ENCODE measurements around the gene DPF3.
A peak's percentile ranks its signal among the peaks of the same experiment; 100 is the strongest.

Gene DPF3

DNA sequence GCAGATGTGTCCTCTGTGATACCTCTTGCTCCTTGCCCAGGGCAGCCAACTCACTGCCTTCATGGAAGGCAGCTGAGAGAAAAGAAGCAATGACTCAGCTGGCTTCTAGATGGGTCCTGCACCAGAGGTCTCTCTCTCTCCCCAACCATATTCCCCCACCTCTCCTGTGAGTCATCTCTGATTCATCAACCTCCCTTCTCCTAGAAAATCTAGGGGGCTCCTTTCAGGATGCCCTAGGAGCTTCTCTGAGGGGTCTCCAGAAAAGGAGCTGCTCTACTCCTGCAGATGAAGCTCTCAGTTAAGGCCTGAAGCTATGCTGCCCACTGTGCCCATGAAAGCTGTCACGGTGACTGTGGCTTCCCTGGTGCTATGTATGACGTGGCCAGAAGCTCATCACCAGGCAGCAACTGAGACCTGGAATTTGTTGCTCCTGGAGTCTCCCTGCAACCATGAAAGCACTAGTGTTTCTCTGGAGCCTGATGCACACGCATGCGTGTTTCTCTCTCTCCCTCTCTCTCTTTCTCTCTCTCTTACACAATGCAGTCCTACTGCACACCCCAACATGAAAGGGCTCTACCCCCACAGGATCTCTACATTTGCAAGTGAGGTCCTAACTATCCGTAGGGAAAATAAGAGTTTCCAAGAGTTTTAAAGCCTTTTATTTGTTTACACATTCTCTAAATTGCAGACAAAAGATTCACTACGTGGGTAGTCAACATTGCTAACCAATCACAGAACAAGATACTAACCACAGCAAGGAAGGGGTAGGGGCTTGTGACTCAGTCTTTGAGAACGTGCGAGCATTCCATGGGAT is 285.3 kb downstream of the DPF3 start:
- no peak for DNase-seq

DNA sequence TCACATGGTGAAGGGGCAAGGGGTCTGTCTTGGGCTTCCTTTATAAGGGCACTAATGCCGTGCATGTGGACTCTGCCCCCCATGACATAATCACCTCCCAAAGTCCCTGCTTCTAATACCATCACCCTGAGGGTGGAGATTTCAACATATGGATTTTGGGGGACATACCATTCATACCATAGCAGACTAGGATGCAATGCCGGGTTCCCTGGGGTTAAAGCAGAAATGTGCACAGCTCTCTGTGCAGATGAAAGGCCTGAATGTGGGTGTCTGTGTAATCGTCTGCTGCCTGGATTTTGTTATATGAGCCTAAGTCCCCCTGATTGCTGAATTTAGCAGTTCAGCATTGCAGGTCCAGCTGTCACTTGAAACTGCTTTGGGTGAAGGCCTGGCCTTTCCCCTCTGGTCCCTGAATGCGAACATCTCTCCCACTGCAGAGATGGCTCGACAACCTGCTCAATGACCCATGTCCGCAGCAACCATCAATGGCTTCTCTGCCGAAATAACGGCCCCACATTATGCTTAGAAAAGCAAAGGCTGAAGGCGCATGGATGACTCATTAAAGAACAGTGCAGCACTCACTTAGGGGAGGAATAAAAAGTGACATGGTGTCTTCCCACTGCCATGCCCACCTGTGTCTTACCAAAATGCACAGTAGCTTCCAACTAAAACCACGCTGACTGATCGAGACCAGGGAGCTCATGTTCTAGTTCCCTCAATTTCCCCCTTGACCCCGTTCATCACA is 286.3 kb downstream of the DPF3 start:
- no peak for DNase-seq

DNA sequence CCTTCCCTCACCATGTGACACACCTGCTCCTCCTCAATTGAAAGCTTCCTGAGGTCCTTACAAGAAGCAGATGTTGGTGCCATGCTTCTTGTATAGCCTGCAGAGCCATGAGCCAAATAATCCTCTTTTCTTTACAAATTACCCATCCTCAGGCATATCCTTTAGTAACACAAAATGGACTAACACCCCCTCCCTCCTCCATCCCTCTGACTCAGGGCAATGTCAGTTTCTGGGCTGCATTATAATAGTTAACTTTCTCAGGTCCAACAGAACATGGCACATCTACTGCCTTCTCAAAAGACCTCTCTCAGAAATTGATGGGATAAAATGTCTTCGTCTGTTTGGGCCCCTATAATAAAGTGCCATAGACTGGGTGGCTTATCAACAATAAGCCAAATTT is 287.0 kb downstream of the DPF3 start:
- DNase-seq: no peak

DNA sequence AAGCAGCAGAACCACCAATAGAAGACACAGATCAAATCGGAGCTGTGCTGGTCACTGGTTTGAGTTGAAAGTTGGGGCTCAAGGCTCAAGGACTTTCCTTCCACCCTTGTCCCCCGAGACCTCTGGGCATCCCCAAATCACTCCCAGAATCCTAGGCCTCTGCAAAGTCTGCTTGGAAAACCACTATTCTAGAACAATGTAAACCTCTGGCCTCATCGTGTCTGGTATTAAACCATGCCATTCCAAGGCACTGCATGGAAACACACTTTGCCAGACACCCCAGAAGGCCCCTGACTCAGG is 288.0 kb downstream of the DPF3 start:
- no peak for DNase-seq

DNA sequence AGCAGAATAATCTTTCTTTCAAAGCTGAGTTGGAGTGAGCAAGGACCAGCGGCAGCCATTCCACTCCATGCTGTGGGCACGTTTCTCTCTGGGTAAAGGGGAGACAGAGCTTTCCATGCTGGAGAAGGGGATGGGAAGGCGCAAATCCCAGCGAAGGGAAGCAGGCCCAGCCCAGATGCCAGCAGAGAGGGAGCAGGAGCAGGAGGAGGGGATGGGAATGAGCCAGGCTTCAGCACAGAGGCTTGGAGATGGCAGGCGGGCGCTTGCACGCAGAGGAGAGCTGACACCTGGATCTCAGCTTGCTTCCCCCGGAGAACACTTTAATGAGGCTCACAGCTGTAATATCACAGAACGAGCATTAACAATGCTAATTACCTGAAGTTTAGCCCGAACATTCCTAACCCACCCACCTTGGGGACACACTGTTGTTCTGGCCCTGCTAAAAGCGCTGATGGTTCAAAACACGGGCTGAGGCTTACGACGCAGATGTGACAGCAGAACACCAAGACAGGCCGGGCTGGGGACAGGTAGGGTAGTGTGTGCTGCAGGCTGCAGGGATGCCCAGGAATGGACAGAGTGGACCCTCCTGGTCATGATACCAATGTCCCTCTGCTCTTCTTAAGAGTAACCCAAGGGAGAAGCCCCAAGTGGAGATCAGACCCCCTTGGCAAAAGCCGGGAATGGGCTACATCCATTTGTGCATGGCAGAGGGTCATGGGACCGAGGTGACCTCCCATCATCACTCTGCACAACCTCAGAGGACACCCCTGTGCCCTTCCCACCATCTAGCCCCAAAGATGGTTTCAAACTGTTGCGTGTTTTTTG is 288.6 kb downstream of the DPF3 start:
- DNase-seq: no peak

DNA sequence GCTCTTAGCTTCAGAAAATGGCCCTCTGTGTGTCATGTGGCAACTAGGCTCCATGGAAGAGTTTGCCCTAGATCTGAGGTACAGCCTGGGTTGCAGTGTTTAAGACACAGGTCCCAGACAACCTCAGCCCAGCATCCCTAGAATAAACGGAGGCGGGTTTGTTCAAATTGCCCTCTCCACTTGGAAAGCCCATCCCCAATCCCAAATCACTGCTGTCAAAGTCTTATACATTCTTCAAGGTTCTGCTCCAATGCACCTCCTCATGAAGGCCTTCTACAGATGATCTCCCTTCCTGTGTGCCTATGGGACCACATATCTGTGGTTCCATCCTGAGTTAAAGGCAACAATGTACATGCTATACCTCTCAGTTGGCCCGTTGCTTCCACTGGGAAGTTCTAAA is 289.8 kb downstream of the DPF3 start:
- no peak for DNase-seq

DNA sequence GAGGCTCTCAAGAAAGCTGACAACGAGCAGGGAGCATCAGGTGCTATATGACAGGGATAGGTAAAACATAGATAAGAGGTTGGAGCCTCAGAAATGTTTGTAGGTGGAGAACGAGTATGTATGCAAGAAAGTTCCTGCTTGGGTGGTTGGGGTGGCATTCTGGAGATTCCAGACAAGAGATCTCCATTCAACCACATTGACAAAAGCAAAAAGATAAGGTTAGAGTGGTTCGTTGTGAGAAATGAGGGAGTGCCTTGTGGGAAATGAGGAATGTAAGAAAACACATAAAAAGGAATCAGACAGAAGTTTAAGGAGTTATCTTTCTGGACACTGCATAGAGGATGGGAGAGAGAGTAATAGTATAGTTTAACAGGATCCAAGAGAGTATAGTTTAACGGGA is 290.3 kb downstream of the DPF3 start:
- no peak for DNase-seq

DNA sequence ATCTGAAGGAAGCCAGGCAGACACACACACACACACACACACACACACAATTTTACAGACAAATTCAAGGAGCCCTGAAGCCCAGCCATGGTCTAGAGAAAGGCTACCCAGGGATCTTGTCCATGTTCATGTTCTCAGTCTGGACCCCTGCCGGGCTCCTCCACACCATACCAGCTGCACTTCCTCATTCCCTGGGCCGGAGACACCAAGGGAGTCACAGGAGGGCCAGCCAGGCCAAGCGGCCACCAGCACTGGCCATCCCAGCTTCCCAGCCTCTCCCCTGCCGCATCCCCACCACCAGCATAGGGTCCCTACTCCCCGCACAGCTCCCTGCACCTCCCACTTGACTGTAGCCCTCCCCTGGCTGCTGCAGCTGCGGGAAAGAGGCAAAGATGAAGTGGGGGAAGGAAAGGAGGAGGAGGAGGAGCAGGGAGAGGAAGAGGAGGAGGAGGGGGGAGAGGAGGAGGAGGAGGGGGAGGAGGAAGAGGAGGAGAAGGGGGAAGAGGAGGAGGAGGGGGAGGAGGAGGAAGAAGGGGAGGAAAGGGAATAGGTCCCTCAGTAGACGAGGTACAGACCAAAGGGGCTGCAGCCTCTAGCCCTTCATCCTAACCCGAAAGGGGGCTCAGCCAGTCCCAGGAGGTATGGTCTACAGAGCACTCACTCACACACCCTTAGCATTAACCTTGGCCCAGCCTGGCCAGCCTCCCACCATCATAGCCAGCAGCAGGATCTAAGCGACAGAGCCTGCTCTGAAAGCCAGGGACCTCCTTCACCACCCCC is 293.2 kb downstream of the DPF3 start:
- DNase-seq: no peak

DNA sequence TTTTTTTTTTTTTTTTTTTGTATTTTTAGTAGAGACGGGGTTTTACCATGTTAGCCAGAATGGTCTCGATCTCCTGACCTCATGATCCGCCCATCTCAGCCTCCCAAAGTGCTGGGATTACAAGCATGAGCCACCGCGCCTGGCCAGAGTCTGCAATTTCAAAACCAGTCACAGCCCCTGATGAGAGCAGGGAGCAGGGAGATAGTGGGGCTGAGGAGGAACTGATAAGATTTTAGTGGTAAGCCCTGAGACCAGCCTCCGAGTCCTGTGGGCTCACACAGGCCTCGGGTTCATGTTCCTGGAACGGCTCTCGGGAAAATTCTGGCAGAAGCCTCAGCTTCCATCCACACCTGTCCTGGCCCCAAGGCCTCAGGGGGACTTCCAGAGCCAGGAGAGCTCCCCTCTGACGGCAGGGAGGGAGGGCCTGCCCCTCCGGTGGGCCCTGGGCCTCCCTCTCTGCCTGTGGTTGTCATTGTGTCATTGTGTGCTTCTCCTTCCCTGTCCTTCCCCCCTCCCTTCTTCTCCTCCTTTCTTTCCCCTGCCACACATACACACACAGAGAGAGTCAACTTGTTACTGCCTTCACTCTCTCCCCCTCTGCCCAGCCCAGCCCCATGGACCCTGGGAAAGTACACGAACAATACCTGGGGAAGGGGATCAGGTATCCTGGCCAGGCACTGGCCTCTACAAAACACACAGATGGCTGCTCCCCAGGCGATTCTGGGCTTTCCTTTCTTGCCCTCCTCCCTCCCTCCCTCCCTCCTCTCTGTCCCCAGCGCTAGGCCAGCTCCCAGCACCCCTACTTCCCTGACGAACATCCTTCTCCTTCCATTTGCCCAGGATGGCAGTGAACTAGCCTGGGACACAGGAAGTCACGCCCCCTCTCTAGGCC is 294.1 kb downstream of the DPF3 start:
- no peak for DNase-seq

DNA sequence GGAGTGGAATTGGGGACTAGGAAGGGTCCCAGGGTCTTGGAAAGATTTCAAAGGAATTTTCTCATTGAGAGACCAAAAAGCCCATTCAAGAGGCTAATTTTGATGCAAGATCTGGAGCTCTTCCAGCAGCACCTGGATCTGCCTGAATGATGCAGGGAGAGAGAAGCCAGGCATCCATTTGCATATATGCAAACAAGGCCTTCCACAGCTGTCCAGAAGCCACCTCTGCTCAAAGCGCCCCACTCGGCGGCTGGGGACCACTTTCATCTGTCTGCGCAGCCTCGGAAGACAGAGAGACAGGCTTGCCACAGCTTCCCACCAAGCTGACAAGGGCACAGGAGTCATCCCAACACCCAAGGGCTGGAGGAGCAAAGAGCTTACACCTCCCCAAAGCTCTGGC is 295.6 kb downstream of the DPF3 start:
- no peak for DNase-seq

DNA sequence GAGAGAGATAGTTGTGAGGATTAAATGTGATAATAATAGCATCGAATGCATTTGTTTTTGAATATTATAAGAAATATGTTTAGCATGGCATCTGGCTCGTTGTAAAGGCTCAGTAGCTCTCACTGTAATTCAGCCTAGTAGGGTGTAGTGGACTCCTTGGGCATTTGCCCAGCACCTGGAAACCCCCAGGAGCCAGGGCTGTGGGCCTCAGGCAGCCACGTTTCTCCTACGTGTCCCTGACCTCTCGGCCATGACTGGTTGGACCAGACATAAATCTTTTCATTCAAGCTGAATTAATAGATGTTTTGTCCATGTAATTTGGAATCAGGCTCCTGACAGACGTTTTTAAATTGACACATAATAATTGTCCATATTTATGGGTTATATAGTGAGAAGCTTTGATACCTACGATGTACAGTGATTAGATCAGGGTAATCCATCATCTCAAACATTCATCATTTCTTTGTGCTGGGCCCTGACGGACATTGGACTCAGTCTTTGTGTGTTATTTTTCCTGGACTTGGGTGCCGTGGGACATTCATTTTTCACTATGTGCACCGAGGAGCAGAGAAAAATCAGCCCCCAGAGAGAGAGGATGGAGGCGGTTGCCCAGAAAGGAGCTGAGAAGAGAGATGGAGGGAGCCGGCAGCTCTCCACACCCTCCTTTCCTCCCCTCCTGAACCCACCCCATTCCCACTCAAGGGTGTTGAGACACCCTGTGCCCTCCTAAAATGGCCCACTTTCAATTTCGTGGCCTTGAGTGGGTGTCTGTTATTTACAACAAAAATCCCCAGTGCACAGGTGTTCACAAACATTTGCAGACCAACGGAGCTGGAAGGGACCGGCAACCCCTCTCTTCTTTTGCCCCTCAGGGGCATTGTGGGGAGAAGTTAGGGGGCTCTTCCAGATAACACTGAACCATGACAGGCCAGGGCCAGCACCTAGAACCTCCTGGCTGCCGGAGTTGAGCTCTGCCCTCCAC is 296.4 kb downstream of the DPF3 start:
- DNase-seq: no peak

DNA sequence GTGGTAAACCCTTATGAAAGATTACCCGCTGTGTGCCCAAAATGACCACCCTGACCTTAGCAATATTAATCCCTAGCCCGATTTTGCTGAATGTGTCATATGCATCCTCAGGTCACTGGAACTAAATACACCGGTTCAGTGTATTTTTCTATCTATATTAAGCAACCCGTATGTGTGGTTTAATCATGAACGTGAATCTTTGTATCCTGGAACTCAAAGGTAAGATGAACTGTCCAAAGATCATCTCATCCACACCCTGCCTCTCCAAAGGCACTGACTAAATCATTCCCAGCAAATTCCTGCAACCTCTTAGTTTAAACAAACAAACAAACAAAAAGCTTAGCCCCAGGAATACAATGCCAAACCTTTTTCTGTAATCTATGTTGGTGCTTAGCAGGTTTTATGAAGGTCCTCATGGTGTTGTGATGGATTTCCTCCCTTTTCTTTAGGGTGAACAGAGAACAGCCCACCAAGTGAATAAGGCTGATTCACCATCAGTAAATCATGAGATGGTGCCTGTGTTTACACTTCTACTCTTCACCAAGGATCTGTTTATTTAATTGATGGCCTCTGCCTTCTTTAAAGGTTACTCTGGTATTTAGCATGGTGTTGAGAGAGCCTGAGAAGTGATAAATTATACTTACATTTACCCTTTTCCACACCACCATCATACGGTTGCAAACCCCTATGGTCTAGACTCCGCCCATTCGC is 298.6 kb downstream of the DPF3 start:
- DNase-seq: no peak

DNA sequence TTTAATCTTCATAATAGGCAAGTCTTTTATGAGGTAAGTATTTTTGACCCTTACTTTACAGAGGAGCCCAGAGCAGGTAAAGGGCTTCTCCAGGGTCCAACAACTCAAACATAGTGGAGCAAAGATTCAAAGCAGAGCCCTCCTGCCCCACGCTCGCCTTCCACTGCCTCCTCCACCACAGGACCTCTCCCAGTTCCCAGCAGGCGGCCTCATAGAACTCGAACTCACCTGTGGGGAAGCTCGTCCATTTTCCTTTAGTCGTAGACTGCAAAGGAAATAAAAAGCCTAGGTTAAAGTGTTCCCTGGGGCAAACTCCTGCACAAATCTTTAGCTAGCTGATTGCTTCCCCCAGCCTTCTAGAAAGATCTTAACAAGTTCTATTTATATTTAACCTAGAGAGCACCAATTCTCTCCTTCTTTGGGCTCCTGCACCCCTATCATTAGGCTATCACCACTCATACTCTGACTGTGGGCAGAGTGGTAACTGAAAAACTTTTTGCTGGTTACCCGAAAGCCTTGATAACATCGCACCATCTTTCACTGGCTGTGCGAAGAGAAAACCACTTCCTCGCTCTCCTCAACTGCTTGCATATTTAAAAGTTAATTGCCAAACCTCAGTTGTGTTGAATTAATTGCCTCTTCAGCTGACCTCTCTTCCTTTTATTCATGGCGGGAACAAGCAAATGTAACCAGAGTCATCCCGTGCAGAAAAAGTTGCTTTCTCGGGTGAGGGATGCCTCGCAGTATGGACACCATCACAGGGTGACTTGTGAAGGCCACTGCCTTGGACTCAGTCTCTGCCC is 299.6 kb downstream of the DPF3 start:
- no peak for DNase-seq

DNA sequence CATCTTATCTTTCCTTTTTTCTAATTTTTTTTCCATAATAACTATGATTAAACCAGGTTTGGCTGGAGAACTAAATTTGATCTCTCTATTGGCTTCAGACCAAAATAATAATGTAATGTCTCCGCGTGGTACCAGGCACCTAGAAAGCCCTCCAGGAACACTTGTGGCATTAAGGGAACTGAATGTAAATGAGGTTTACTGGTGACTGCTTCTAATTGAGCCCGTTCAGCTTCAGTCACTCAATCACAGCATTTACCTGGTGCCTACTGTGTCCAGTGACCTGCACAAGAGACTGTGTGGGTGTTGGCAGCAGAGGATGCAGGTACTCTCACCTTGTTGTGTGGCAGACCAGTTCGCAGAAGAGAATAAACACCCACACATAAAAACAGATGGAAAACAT is 302.5 kb downstream of the DPF3 start:
- DNase-seq: peak; percentile 1

DNA sequence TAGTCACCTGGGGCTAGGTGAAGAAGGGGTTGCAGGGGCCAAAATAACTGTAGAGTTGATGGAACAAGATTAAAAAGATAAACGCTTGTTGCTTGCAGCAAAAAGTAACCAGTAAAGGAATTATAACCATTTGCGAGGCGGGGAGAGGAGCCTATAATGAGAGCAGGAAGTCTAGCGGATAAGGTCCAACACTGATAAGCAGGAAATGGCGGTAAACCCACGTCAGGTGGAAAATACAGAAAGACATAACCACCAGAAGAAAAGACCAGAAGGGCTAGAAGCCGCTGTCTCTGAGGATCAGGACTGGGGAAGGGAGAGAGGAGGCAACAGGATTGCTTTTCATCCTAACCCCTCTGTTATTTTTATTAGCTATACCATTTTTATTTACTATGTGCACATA is 303.3 kb downstream of the DPF3 start:
- no peak for DNase-seq

DNA sequence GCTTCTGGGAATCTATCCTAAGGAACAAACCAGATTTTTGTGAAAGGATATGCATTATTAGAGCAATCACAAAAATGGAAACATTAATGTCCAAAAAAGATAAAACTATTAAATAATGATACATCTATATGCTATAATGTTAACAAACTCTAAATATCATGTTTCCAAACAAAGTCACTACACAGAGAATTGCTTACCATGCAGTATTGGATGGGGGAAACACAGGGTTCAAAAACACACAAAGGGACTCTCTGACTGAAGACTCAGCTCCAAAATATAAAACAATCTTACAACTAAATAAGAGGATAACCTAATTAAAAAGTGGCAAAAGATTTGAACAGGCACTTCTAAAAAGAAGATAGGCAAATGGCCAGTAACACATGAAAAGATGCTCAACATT is 304.2 kb downstream of the DPF3 start:
- no peak for DNase-seq

DNA sequence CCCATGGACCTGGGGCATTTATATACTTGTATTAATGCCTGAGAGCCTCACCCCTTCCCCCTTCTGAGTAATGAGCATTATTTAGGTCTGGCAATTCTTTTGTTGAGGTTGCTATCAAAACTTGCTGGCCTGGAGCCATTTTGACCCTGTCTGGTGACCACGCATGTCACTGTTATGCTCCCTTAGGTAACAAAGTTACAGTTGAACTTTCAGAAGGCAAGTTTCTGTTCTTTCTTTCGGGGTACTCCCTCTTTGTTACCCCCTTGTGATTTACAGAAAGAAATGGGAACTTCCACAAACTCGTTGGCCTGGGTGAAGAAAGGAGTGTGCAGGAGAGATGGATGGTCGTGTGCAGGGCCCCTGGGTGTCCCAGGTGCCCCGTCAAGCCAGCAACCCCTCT is 305.4 kb downstream of the DPF3 start:
- no peak for DNase-seq

DNA sequence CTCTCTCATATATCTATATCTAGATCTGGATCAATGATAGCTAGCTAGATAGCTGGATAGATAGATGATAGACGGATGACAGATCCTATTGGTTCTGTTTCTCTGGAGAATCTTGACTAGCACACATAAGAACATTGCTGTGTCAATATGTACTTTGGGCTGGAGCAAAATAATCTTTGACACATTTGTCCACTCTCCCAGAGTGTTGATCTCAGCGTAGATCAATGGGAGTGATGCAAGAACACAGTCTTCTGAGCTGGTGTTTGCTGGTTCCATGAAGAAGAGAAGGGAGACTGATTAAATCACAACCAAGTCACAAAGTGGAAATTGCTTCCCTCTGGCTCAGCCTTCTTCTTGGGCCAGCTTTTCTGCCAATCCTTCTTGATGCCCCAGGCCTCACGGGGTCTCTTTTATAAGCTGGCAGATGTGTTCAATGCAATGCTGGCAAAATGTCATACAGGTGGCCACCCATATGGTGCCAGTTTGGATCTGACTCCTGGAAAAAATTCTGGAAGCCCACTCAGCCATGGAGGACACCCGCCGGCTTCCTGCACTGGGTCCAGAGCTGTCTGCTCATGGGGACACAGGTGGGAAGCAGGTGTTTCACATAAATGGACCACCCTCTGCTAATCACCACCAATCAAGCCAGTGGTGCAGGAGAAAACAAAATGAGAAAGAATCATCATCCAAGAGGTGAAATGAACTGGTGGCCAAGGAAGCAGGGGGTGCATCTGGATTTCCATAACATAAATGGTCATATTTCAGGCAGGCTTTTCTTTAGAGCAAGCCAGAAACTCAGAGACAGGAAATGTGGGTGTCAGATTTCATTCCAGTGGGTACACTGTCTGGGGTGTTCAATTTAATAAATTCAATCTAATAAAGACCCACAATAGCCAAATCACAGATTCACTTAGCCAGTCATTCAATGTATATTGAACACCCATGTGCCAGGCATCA is 310.3 kb downstream of the DPF3 start:
- no peak for DNase-seq
